Natural killer cell (primary cell): ENCODE measurements around the gene TUBA3D. TPM values are rescaled to one million over a fixed set of nuclear protein-coding genes. Genes with fewer than 3 reads are reported as not detected.
"Not testable (repeated sequence)": the region's sequence is repeated elsewhere in the genome, so short reads cannot be mapped to it uniquely, and the experiment has no call there.

ENCODE experiments used
- ATAC-seq, 3 donors: fragments of 150-1000 bp in 2 of 3; fragments of 200-7000 bp in 1 of 3; cut with Tn5 transposase; 1 replicate in 1 of 3; 2 replicates in 2 of 3; pipeline ENCODE4 v1.10.0; 2021; ENCODE audit warnings: mild to moderate bottlenecking in 2 of 3, moderate library complexity in 2 of 3
- DNase-seq, 2 donors: peaks; one replicate each; pipeline versions ENCODE4 v3.0.0 to v3.0.0-alpha.2; 2013 to 2021; ENCODE audit warnings: mixed read lengths in 1 of 2
- H3K27ac ChIP-seq: one replicate; pipeline ENCODE4 v1.5.1; 2013; ENCODE audit warnings: mild to moderate bottlenecking, low read length
- H3K27me3 ChIP-seq: one replicate; pipeline ENCODE4 v1.6.1; 2013; ENCODE audit warnings: low read length; ENCODE audit not compliant: control insufficient read depth, insufficient read depth
- H3K36me3 ChIP-seq: one replicate; pipeline ENCODE4 v1.6.1; 2013; ENCODE audit warnings: low read length; ENCODE audit not compliant: control insufficient read depth, insufficient read depth
- H3K4me1 ChIP-seq: one replicate; pipeline ENCODE4 v1.6.1; 2013; ENCODE audit warnings: low read length; ENCODE audit not compliant: control insufficient read depth, insufficient read depth
- H3K4me3 ChIP-seq: one replicate; pipeline ENCODE4 v1.5.1; 2013; ENCODE audit warnings: low read length
- H3K9me3 ChIP-seq: one replicate; pipeline ENCODE4 v1.6.1; 2013; ENCODE audit warnings: low read length; ENCODE audit not compliant: control insufficient read depth, insufficient read depth
- H3K27ac Mint-ChIP-seq, 2 donors: one replicate each; pipeline ENCODE4 v1.8.0; 2022; ENCODE audit warnings: mild to moderate bottlenecking in 2 of 2, mixed read lengths in 2 of 2, moderate library complexity in 1 of 2
- H3K27me3 Mint-ChIP-seq, 2 donors: one replicate each; pipeline ENCODE4 v1.8.0; 2022; ENCODE audit warnings: low read depth in 2 of 2, mixed read lengths in 2 of 2
- H3K36me3 Mint-ChIP-seq: one replicate; pipeline ENCODE4 v1.8.0; 2022; ENCODE audit warnings: mixed read lengths
- H3K4me1 Mint-ChIP-seq, 2 donors: one replicate each; pipeline ENCODE4 v1.8.0; 2022; ENCODE audit warnings: mixed read lengths in 2 of 2
- H3K4me3 Mint-ChIP-seq: one replicate; pipeline ENCODE4 v1.8.0; 2022; ENCODE audit warnings: mild to moderate bottlenecking, moderate library complexity, mixed read lengths
- H3K9me3 Mint-ChIP-seq, 2 donors: one replicate each; pipeline ENCODE4 v1.8.0; 2022; ENCODE audit warnings: mixed read lengths in 2 of 2
- WGBS: methylation state at CpG from one replicate; pipeline ENCODE4 v1.1.7; 2013; ENCODE audit warnings: missing lambda C conversion rate; ENCODE audit not compliant: insufficient coverage; 5-methylcytosine and 5-hydroxymethylcytosine counted together
- intact Hi-C: fragments of 100-400 bp; cut with micrococcal nuclease; formaldehyde crosslinking; loops from one replicate; pipeline ENCODE4 v1.14.2; 2022
- total RNA-seq, 4 donors: library from RNA; stranded (reverse); fragments of 120-200 nt in 1 of 4; gene quantifications; one replicate each; pipeline versions ENCODE4 v1.2.3 to v1.2.4, GENCODE V29; 2013 to 2022
- TF ChIP-seq, protein P1 (sequence below): fragments of 200-600 bp; IDR thresholded peaks from one replicate; pipeline ENCODE4 v1.8.0; 2022; ENCODE audit warnings: antibody characterized with exemption

The TUBA3D gene
- total RNA-seq, 3 donors from 2014 or later (not counting 1 experiment from before 2014, with no cell fraction given) = not detected

DNA sequence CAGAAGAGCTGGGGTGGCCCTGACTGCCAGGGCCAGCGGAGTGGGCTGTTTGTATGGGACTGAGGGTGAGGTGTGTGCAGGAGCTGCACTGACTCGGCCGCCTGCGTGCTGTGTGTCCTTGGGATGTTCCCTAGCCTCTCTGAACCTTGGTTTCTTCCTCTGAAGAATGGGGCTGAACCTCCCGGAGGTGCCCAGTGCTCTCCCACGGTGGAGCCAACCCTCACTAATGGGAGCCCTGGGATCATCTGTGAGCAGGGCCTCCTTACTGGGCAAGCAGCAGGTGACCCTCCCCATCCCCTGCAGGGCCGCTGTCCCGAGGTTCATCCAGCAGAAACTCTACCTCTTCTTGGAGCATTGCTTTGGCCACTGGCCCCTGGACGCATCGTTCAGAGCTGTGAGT lies 40.1 kb downstream of the TUBA3D start:
- no peaks in the 10 kb centered on the region for H3K36me3 Mint-ChIP-seq
- ATAC-seq = peak in 1 of 3 donors; percentile 3
- Histone ChIP-seq H3K27ac (no peak overlapping the region), H3K4me3 (no peak overlapping the region), H3K27me3 (no peaks in the 10 kb centered on the region), H3K36me3 (peaks cover 26% of the 10 kb centered on the region), H3K4me1 (peaks cover 31% of the 10 kb centered on the region), H3K9me3 (no peaks in the 10 kb centered on the region)
- no peak overlapping the region for H3K27ac Mint-ChIP-seq
- no peak overlapping the region for H3K4me3 Mint-ChIP-seq
- DNase-seq = no peak
- no peaks in the 10 kb centered on the region for H3K9me3 Mint-ChIP-seq
- TF ChIP-seq, protein P1, sequence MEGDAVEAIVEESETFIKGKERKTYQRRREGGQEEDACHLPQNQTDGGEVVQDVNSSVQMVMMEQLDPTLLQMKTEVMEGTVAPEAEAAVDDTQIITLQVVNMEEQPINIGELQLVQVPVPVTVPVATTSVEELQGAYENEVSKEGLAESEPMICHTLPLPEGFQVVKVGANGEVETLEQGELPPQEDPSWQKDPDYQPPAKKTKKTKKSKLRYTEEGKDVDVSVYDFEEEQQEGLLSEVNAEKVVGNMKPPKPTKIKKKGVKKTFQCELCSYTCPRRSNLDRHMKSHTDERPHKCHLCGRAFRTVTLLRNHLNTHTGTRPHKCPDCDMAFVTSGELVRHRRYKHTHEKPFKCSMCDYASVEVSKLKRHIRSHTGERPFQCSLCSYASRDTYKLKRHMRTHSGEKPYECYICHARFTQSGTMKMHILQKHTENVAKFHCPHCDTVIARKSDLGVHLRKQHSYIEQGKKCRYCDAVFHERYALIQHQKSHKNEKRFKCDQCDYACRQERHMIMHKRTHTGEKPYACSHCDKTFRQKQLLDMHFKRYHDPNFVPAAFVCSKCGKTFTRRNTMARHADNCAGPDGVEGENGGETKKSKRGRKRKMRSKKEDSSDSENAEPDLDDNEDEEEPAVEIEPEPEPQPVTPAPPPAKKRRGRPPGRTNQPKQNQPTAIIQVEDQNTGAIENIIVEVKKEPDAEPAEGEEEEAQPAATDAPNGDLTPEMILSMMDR = no peak
- H3K27me3 Mint-ChIP-seq = no peaks in the 10 kb centered on the region
- 93% methylated on average over 8 of the region's 10 CpGs for WGBS
- intact Hi-C loops = no loop called here
- H3K4me1 Mint-ChIP-seq = peaks cover 15 to 33% of the 10 kb centered on the region in 2 donors

DNA sequence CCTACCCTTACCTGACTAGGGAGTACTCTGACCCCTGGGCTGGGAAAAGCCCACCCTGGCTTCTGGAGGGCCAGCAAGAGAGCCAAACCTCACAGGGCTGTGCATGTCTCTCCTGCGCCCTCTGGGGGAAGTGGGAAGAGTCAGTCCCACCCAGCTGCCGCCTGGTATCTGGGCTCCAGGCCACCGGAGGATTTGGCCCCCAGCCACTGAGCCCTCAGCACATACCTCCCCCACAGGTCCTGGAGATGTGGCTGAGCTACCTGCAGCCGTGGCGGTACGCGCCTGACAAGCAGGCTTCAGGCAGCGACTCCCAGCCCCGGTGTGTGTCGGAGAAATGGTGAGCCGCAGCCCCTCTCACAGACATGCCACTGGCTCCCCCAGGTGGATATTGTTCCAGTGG lies 40.7 kb downstream of the TUBA3D start:
- WGBS = 89% methylated on average over 11 of the region's 11 CpGs
- H3K27me3 Mint-ChIP-seq, DNase-seq, H3K27ac Mint-ChIP-seq, intact Hi-C loops, ATAC-seq, H3K9me3 ChIP-seq, H3K4me3 ChIP-seq, H3K9me3 Mint-ChIP-seq, H3K27ac ChIP-seq, H3K36me3 Mint-ChIP-seq, H3K4me3 Mint-ChIP-seq, H3K27me3 ChIP-seq: not testable (repeated sequence)
- peaks cover 26% of the 10 kb centered on the region for H3K36me3 ChIP-seq
- peaks cover 31% of the 10 kb centered on the region for H3K4me1 ChIP-seq
- H3K4me1 Mint-ChIP-seq = peaks cover 15 to 33% of the 10 kb centered on the region in 2 donors

DNA sequence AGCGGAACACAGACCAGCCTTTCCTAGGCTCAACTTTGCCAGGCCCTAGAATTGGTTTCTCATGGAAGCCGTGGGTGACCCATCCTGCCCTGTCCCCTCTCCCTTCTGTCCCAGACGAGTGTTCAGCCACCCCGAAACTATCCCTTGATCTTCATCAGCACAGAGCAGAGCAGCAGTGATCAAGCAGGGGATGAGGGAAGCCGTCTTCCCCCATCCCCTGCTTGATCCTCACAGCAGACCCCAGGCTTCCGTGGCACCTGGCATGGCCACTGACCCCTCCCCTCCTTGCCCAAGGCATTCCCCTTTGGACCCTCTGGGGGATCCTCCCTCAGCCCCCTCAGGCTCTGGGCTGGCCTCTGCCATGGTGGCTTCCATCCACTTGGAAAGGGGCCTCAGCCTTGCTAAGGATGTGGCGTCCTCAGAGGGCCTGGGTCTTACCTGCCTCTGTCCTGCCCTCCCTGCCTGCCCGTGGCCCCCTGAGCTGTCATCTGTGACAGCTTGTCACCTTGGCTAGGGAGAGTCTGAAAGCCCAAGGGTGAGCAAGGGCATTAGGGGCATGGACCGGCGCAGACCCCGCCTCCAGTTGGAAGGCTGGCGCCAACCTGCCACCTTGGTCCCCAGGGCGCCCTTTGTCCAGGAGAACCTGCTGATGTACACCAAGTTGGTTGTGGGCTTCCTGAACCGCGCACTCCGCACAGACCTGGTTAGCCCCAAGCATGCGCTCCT lies 41.4 kb downstream of the TUBA3D start:
- Histone ChIP-seq H3K4me3 (no peak overlapping the region), H3K4me1 (peaks cover 31% of the 10 kb centered on the region), H3K9me3 (no peaks in the 10 kb centered on the region), H3K36me3 (peaks cover 26% of the 10 kb centered on the region), H3K27ac (no peak overlapping the region), H3K27me3 (no peaks in the 10 kb centered on the region)
- intact Hi-C loops = no loop called here
- ATAC-seq = no peak
- Mint-ChIP-seq H3K27ac (peak overlapping the region in 1 of 2 donors; percentile 17), H3K27me3 (no peaks in the 10 kb centered on the region), H3K4me1 (peaks cover 15 to 32% of the 10 kb centered on the region in 2 donors), H3K4me3 (no peak overlapping the region), H3K9me3 (no peaks in the 10 kb centered on the region), H3K36me3 (no peaks in the 10 kb centered on the region)
- 99% methylated on average over 17 of the region's 17 CpGs for WGBS
- TF ChIP-seq, protein P1 = no peak
- no peak for DNase-seq

DNA sequence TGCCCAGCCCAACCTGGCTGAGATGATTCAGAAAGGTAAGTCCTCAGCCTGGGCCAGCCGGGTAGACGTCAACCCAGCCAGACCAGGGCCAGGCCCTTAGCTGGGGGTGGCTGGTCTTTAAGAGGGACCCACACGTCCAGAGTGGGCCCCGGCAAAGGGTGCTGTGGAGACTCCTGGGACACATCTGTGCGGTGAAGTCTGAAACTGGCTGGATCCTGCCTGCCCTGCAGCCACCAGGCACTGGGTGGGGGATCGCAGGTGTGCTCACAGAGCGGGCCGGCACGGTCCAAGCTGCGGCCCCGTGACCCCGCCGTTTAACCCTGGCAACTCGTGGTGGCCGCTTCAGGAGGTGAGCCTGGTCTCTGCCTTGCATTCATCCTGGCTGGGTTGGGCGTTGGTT lies 41.9 kb downstream of the TUBA3D start:
- H3K4me1 Mint-ChIP-seq = peaks cover 15 to 26% of the 10 kb centered on the region in 2 donors
- H3K4me3 ChIP-seq, H3K27me3 ChIP-seq, intact Hi-C loops, H3K9me3 ChIP-seq, DNase-seq, H3K27me3 Mint-ChIP-seq, H3K27ac ChIP-seq, H3K4me3 Mint-ChIP-seq, H3K36me3 Mint-ChIP-seq, ATAC-seq, H3K9me3 Mint-ChIP-seq: not testable (repeated sequence)
- Histone ChIP-seq H3K36me3 (peaks cover 21% of the 10 kb centered on the region), H3K4me1 (peaks cover 31% of the 10 kb centered on the region)
- H3K27ac Mint-ChIP-seq = peak overlapping the region in 1 of 2 donors; percentile 17
- WGBS = 95% methylated on average over 15 of the region's 16 CpGs

DNA sequence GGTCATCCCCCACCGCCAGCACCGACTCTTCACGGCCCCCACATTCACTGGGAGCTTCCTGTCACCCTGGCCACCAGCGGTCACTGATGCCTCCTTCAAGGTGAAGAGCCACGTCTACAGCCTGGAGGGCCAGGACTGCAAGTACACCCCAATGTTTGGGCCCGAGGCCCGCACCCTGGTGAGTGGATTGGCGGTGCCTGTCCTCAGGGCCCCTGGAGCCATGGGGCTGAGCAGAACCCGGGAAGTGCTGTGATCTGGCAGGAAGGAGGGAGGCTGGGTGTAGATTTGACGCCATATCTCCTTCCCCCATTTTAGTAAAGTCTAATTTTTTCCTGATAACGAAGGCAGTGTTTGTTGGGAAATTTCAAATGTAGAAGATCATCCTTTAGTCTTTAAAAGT lies 42.6 kb downstream of the TUBA3D start:
- H3K27me3 Mint-ChIP-seq, H3K36me3 Mint-ChIP-seq, H3K27me3 ChIP-seq, H3K4me3 ChIP-seq, H3K9me3 ChIP-seq, H3K27ac ChIP-seq, H3K9me3 Mint-ChIP-seq, H3K4me3 Mint-ChIP-seq, ATAC-seq, intact Hi-C loops, DNase-seq, H3K27ac Mint-ChIP-seq: not testable (repeated sequence)
- H3K4me1 Mint-ChIP-seq = peaks cover 15 to 25% of the 10 kb centered on the region in 2 donors
- WGBS = 98% methylated on average over 6 of the region's 11 CpGs
- peaks cover 25% of the 10 kb centered on the region for H3K4me1 ChIP-seq
- H3K36me3 ChIP-seq = peaks cover 20% of the 10 kb centered on the region
